ENCODE data around the gene ACTRT2. TPM values are rescaled to one million over a fixed set of nuclear protein-coding genes. Genes with fewer than 3 reads are reported as not detected.

ACTRT2 gene
- total RNA-seq, 1 experiment from 2014 or later, result not detected

DNA sequence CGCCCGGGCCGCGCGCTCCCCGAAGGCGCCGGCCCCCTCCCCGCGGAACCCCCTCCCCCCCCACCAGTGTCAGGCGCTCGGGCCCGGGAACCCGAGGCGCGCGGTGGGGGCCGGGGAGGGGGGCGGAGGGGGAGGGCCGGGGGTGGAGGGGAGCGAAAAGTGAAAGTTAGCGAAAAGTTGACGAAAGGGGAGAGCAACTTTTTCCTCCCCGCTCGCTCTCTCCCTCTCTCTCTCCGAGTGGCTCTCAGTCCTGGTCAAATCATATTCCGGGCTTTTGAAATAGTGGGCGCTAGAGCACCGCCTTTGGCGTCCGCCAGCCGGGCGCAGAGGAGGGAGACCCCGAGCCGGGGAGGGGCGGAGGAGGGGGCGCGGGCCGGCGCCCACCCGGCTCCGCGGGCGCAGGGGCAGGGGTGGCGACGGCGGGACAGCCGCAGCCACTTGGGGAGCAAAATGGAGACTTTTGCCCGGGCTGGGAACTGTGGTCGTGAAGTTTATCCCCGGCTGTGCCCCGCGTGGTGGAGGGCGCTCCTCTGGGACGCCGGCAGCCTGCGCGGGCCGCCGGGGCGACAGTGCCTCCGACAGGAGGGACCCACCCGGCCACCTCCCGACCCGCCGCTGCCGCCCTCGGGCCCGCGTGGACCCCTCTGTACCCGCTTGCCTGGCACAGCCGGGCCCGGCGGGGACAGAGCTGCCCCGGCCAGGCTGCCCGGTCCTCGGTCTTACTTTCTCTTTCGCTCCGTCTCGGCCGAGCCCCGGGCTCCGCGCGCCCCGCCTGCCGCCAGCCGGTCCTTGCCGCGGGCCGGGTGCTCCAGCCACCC lies 48.4 kb downstream of the ACTRT2 start:
- Mint-ChIP-seq H3K27me3 (ENCODE audit: low read depth) (peaks cover 86% of the 10 kb centered on the region), H3K36me3 (ENCODE audit: insufficient read depth in 1 of 3, low read depth in 3 of 3) (no peaks in the 10 kb centered on the region)

More for the DNA sequence above, 48.4 kb downstream of the ACTRT2 start:
- Histone ChIP-seq H3K56ac (ENCODE audit: insufficient read length, low read depth, low read length) (no peak overlapping the region), H4K20me1 (ENCODE audit: control insufficient read depth, insufficient read depth, insufficient read length) (no peaks in the 10 kb centered on the region), H3K79me2 (ENCODE audit: insufficient read depth, low read length) (no peaks in the 10 kb centered on the region), H2BK120ac (ENCODE audit: low read depth, low read length, poor library complexity, severe bottlenecking) (no peak overlapping the region), H3K14ac (ENCODE audit: insufficient read depth, low read length) (no peak overlapping the region), H2BK12ac (ENCODE audit: insufficient read length, low read depth, low read length) (no peak overlapping the region), H3K4me1 (ENCODE audit: insufficient read depth, low read length) (peaks cover 4% of the 10 kb centered on the region; the same call in 1 of the 2 replicates), H3K9me3 (ENCODE audit: control insufficient read depth, low read depth, low read length) (no peaks in the 10 kb centered on the region), H3K4ac (ENCODE audit: low read depth, low read length) (no peak overlapping the region), H3K79me1 (ENCODE audit: insufficient read depth, low read depth, low read length, poor library complexity, severe bottlenecking) (no peaks in the 10 kb centered on the region), H4K91ac (ENCODE audit: insufficient read length, low read depth, low read length) (no peak overlapping the region), H3K9ac (ENCODE audit: extremely low read depth, insufficient read length, low read length) (no peak overlapping the region), H3K23ac (ENCODE audit: insufficient read length, low read depth, low read length) (no peak overlapping the region), H2BK5ac (ENCODE audit: insufficient read length, low read length) (no peak overlapping the region), H3K27ac (ENCODE audit: insufficient read length, low read depth, low read length) (no peak overlapping the region), H3K27me3 (ENCODE audit: insufficient read depth, low read length) (peaks cover 81% of the 10 kb centered on the region), H3K18ac (ENCODE audit: insufficient read length, low read depth, low read length) (no peak overlapping the region), H2BK15ac (ENCODE audit: low read depth, low read length) (no peak overlapping the region), H4K5ac (ENCODE audit: insufficient read length, low read depth, low read length) (no peak overlapping the region), H2AK5ac (ENCODE audit: insufficient read length, low read length) (no peak overlapping the region), H3K4me2 (ENCODE audit: insufficient read depth, insufficient read length, low read length) (peak overlapping the region; percentile 10), H4K8ac (replicated peaks; ENCODE audit: insufficient read length, low read depth, low read length) (no peak overlapping the region), H3K23me2 (ENCODE audit: insufficient read length, low read depth, low read length, poor library complexity, severe bottlenecking) (peaks cover 12% of the 10 kb centered on the region), H2BK20ac (ENCODE audit: low read depth, low read length, poor library complexity, severe bottlenecking) (no peak overlapping the region), H3T11ph (ENCODE audit: low read length) (no peak overlapping the region), H2AFZ (ENCODE audit: low read length) (no peak overlapping the region)
- DNase-seq, result peak; percentile 63
- Mint-ChIP-seq H3K27ac (no peak overlapping the region), H3K4me1 (peaks cover 8 to 21% of the 10 kb centered on the region in 2 experiments), H3K9me3 (no peaks in the 10 kb centered on the region), H3K4me3 (peak overlapping the region; percentile 52 to 79)
- TF ChIP-seq, protein P1, sequence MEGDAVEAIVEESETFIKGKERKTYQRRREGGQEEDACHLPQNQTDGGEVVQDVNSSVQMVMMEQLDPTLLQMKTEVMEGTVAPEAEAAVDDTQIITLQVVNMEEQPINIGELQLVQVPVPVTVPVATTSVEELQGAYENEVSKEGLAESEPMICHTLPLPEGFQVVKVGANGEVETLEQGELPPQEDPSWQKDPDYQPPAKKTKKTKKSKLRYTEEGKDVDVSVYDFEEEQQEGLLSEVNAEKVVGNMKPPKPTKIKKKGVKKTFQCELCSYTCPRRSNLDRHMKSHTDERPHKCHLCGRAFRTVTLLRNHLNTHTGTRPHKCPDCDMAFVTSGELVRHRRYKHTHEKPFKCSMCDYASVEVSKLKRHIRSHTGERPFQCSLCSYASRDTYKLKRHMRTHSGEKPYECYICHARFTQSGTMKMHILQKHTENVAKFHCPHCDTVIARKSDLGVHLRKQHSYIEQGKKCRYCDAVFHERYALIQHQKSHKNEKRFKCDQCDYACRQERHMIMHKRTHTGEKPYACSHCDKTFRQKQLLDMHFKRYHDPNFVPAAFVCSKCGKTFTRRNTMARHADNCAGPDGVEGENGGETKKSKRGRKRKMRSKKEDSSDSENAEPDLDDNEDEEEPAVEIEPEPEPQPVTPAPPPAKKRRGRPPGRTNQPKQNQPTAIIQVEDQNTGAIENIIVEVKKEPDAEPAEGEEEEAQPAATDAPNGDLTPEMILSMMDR (conservative IDR thresholded peaks at IDR 0.05), result peak; percentile 54
- WGBS (ENCODE audit: extremely low coverage, insufficient read length, low lambda C conversion rate), result no CpG with 5 or more reads among the region's 91 CpGs
